K562 (cell line): Measurements from ENCODE around the gene CNNM4. TPM values are rescaled to one million over a fixed set of nuclear protein-coding genes. Genes with fewer than 3 reads are reported as not detected.

Experiments used
- FOSL1 ChIP-seq: fragments of 200-800 bp; sonication (Bioruptor generic); conservative IDR thresholded peaks from 2 replicates; pipeline ENCODE4 v1.6.1; 2016; ENCODE audit warnings: missing genetic modification characterization, missing compliant biosample characterization
- GATAD2B ChIP-seq: fragments of 450-650 bp; IDR thresholded peaks from 2 replicates; pipeline ENCODE4 v1.6.1; 2017; ENCODE audit warnings: mild to moderate bottlenecking, borderline replicate concordance
- NR4A1 ChIP-seq, 2 experiments: fragments of 250-450 bp in 1 of 2; fragments of 450-650 bp in 1 of 2; sonication (Bioruptor Pico) in 1 of 2; IDR thresholded peaks; 2 replicates each; pipeline versions ENCODE4 v1.4.0 to v1.6.1; 2016 to 2020; ENCODE audit warnings: mild to moderate bottlenecking in 2 of 2, missing compliant biosample characterization in 1 of 2, missing genetic modification characterization in 1 of 2, moderate library complexity in 1 of 2
- RFX7 ChIP-seq: fragments of 250-450 bp; sonication (Bioruptor Pico); IDR thresholded peaks from 2 replicates; pipeline ENCODE4 v1.5.1; 2021; ENCODE audit warnings: mild to moderate bottlenecking
- RHOXF2B ChIP-seq: fragments of 250-450 bp; sonication (Bioruptor Pico); conservative IDR thresholded peaks from 2 replicates; pipeline ENCODE4 v1.5.1; 2021
- SMARCC2 ChIP-seq: fragments of 450-650 bp; IDR thresholded peaks from 2 replicates; pipeline ENCODE4 v1.6.1; 2017; ENCODE audit warnings: antibody characterized with exemption, moderate library complexity, mild to moderate bottlenecking, low read depth
- ZFX ChIP-seq: sonication (generic); formaldehyde crosslinking; IDR thresholded peaks from 2 replicates; pipeline ENCODE4 v1.8.0; 2022; ENCODE audit warnings: mild to moderate bottlenecking, missing genetic modification reagents, moderate library complexity
- ZNF830 ChIP-seq: fragments of 250-450 bp; sonication (Bioruptor Pico); IDR thresholded peaks from 2 replicates; pipeline ENCODE4 v1.5.0; 2021; ENCODE audit warnings: mild to moderate bottlenecking
- polyA plus RNA-seq, 8 experiments: library from polyadenylated mRNA; depleted of rRNA in 4 of 8; stranded (reverse) in 5 of 8; unstranded in 3 of 8; fragments of >200 nt; fragmentation: Nextera tagmentation in 2 of 8; fragmentation: Illumina TruSeq in 1 of 8; extraction: Ambion mirVana in 2 of 8; extraction: Trizol in 1 of 8; gene quantifications; 2 replicates each; pipeline versions ENCODE4 v1.2.1 to v1.2.3, GENCODE V29; 2011 to 2014; ENCODE audit warnings: inconsistent platforms in 1 of 8, missing spikeins in 1 of 8
- total RNA-seq, 7 experiments: library from RNA; depleted of rRNA in 6 of 7; stranded (reverse); fragments of >200 nt in 6 of 7; fragmentation: Illumina TruSeq in 2 of 7; extraction: Trizol in 2 of 7; gene quantifications; 2 replicates each; pipeline versions ENCODE4 v1.2.1 to v1.2.3, GENCODE V29; 2011 to 2021; ENCODE audit warnings: low replicate concordance in 1 of 7
- TF ChIP-seq, protein P1 (sequence below): fragments of 450-650 bp; formaldehyde crosslinking; IDR thresholded peaks from 2 replicates; pipeline ENCODE4 v1.4.0; 2020; ENCODE audit warnings: mild to moderate bottlenecking, moderate library complexity
- TF ChIP-seq, protein P2 (sequence below): IDR thresholded peaks from 2 replicates; pipeline ENCODE4 v1.6.1; 2011; ENCODE audit not compliant: insufficient read length; ENCODE audit errors: extremely low read depth
- TF ChIP-seq, protein P3 (sequence below): sonication (generic); formaldehyde crosslinking; IDR thresholded peaks from 2 replicates; pipeline ENCODE4 v1.8.0; 2022; ENCODE audit warnings: missing genetic modification reagents, mild to moderate bottlenecking, borderline replicate concordance
- TF ChIP-seq, protein P4 (sequence below): fragments of 250-450 bp; sonication (Bioruptor Pico); IDR thresholded peaks from 2 replicates; pipeline ENCODE4 v1.4.0; 2020; ENCODE audit warnings: mild to moderate bottlenecking, moderate library complexity
- TF ChIP-seq, protein P5 (sequence below), 3 experiments: IDR thresholded peaks in 2 of 3; conservative IDR thresholded peaks in 1 of 3; 2 replicates each; pipeline ENCODE4 v1.5.1; 2011 to 2012; ENCODE audit warnings: low read length in 3 of 3, mild to moderate bottlenecking in 3 of 3, control low read depth in 2 of 3, improper control_type of control experiment in 1 of 3, inconsistent platforms in 1 of 3, low read depth in 1 of 3, mixed read lengths in 1 of 3, moderate library complexity in 1 of 3; ENCODE audit not compliant: insufficient read depth in 2 of 3
- TF ChIP-seq, protein P6 (sequence below), 2 experiments: IDR thresholded peaks; 2 replicates each; pipeline ENCODE4 v1.6.1; 2012; ENCODE audit warnings: improper control_type of control experiment in 2 of 2, low read depth in 2 of 2, low read length in 2 of 2, borderline replicate concordance in 1 of 2

Gene CNNM4
- total and polyA plus RNA-seq, 9 of the 15 experiments (the other 6 are each of a cell fraction or from before 2014, with no cell fraction given): 0.96 to 6.3 (median 2.8) TPM

DNA sequence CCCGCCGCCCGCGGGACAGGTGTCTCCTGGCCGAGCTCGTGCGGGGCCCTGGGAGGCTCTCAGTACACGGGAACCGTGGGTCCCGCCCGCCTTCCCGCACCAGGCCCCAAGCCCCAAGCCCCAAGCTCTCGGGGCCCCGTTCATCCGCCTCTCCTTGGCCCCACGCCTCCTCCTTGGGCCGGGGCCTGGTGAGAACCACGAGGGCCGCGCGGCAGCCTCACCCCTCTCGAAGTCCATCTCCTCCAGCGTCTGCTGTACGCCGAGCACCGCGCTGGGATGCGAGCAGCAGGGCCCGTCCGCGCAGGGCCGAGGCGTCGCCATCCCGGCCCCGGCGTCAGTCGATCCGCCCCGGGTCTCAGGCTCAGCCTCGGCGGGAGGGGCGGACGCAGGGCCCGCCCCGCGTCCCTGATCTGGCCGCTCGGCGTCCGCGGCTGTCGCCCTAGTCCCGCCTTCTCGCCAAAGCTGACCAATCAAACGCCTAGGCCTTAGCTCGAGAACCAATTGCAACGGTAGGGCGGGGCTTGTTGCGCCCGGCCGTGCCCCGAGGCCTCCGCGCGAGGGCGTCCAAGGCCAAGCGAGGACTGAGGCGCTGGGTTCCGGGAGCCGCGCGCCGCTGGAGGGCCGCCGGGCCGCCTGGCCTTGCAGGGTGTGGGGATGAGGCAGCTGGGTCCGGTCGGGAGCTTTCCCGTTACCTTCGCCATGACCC lies 97.1 kb downstream of the CNNM4 start, which contains the start of gene ANKRD39 (continued):
- TF ChIP-seq, protein P1, sequence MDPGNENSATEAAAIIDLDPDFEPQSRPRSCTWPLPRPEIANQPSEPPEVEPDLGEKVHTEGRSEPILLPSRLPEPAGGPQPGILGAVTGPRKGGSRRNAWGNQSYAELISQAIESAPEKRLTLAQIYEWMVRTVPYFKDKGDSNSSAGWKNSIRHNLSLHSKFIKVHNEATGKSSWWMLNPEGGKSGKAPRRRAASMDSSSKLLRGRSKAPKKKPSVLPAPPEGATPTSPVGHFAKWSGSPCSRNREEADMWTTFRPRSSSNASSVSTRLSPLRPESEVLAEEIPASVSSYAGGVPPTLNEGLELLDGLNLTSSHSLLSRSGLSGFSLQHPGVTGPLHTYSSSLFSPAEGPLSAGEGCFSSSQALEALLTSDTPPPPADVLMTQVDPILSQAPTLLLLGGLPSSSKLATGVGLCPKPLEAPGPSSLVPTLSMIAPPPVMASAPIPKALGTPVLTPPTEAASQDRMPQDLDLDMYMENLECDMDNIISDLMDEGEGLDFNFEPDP (CRISPR knock-in tag): no peak
- TF ChIP-seq RHOXF2B (CRISPR knock-in tag): no peak
- TF ChIP-seq, protein P2, sequence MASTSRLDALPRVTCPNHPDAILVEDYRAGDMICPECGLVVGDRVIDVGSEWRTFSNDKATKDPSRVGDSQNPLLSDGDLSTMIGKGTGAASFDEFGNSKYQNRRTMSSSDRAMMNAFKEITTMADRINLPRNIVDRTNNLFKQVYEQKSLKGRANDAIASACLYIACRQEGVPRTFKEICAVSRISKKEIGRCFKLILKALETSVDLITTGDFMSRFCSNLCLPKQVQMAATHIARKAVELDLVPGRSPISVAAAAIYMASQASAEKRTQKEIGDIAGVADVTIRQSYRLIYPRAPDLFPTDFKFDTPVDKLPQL: no peak
- TF ChIP-seq RFX7 (CRISPR knock-in tag): no peak
- TF ChIP-seq, protein P3, sequence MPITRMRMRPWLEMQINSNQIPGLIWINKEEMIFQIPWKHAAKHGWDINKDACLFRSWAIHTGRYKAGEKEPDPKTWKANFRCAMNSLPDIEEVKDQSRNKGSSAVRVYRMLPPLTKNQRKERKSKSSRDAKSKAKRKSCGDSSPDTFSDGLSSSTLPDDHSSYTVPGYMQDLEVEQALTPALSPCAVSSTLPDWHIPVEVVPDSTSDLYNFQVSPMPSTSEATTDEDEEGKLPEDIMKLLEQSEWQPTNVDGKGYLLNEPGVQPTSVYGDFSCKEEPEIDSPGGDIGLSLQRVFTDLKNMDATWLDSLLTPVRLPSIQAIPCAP (CRISPR knock-in tag): no peak
- TF ChIP-seq, protein P4, sequence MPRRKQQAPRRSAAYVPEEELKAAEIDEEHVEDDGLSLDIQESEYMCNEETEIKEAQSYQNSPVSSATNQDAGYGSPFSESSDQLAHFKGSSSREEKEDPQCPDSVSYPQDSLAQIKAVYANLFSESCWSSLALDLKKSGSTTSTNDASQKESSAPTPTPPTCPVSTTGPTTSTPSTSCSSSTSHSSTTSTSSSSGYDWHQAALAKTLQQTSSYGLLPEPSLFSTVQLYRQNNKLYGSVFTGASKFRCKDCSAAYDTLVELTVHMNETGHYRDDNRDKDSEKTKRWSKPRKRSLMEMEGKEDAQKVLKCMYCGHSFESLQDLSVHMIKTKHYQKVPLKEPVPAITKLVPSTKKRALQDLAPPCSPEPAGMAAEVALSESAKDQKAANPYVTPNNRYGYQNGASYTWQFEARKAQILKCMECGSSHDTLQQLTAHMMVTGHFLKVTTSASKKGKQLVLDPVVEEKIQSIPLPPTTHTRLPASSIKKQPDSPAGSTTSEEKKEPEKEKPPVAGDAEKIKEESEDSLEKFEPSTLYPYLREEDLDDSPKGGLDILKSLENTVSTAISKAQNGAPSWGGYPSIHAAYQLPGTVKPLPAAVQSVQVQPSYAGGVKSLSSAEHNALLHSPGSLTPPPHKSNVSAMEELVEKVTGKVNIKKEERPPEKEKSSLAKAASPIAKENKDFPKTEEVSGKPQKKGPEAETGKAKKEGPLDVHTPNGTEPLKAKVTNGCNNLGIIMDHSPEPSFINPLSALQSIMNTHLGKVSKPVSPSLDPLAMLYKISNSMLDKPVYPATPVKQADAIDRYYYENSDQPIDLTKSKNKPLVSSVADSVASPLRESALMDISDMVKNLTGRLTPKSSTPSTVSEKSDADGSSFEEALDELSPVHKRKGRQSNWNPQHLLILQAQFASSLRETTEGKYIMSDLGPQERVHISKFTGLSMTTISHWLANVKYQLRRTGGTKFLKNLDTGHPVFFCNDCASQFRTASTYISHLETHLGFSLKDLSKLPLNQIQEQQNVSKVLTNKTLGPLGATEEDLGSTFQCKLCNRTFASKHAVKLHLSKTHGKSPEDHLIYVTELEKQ (CRISPR knock-in tag): no peak
- TF ChIP-seq NR4A1 (CRISPR knock-in tag; IDR thresholded peaks at IDR 0.05): 0 out of 2 replicates have a peak, but pooled peaks have one; percentile 19
- TF ChIP-seq NR4A1 (tag; IDR thresholded peaks at IDR 0.05): no peak
- no peak for TF ChIP-seq ZNF830 (CRISPR knock-in tag)
- no peak for TF ChIP-seq FOSL1
- TF ChIP-seq, protein P5, sequence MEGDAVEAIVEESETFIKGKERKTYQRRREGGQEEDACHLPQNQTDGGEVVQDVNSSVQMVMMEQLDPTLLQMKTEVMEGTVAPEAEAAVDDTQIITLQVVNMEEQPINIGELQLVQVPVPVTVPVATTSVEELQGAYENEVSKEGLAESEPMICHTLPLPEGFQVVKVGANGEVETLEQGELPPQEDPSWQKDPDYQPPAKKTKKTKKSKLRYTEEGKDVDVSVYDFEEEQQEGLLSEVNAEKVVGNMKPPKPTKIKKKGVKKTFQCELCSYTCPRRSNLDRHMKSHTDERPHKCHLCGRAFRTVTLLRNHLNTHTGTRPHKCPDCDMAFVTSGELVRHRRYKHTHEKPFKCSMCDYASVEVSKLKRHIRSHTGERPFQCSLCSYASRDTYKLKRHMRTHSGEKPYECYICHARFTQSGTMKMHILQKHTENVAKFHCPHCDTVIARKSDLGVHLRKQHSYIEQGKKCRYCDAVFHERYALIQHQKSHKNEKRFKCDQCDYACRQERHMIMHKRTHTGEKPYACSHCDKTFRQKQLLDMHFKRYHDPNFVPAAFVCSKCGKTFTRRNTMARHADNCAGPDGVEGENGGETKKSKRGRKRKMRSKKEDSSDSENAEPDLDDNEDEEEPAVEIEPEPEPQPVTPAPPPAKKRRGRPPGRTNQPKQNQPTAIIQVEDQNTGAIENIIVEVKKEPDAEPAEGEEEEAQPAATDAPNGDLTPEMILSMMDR (IDR thresholded peaks at IDR 0.05 in 2 of 3, conservative IDR thresholded peaks at IDR 0.05 in 1 of 3; ENCODE audit: insufficient read depth in 2 of 3, low read depth in 1 of 3, low read length in 3 of 3): peak; percentile 90 to 99 (median 98)
- TF ChIP-seq ZFX (CRISPR knock-in tag): peak; percentile 93
- TF ChIP-seq, protein P6, sequence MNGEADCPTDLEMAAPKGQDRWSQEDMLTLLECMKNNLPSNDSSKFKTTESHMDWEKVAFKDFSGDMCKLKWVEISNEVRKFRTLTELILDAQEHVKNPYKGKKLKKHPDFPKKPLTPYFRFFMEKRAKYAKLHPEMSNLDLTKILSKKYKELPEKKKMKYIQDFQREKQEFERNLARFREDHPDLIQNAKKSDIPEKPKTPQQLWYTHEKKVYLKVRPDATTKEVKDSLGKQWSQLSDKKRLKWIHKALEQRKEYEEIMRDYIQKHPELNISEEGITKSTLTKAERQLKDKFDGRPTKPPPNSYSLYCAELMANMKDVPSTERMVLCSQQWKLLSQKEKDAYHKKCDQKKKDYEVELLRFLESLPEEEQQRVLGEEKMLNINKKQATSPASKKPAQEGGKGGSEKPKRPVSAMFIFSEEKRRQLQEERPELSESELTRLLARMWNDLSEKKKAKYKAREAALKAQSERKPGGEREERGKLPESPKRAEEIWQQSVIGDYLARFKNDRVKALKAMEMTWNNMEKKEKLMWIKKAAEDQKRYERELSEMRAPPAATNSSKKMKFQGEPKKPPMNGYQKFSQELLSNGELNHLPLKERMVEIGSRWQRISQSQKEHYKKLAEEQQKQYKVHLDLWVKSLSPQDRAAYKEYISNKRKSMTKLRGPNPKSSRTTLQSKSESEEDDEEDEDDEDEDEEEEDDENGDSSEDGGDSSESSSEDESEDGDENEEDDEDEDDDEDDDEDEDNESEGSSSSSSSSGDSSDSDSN (IDR thresholded peaks at IDR 0.05; ENCODE audit: borderline replicate concordance in 1 of 2, low read depth in 2 of 2, low read length in 2 of 2): peak; percentile 93 to 98
- TF ChIP-seq SMARCC2: no peak
- TF ChIP-seq GATAD2B: no peak
